GM10248 (cell line): ENCODE data around the gene FGF14.

Experiments used
- CTCF ChIA-PET: fragments of 300-600 bp; sonication (Branson Sonifier 250); formaldehyde crosslinking; extraction: SDS; loops from one replicate; lab custom pipeline; 2021; ENCODE audit warnings: antibody characterized with exemption; lab: Yijun Ruan, JAX
- POLR2A ChIA-PET: fragments of 350-650 bp; sonication (Branson Sonifier 250); formaldehyde crosslinking; extraction: SDS; loops from one replicate; lab custom pipeline; 2020; ENCODE audit warnings: antibody characterized with exemption; lab: Yijun Ruan, JAX
- DNase-seq: peaks from one replicate; pipeline ENCODE4 v3.0.0; 2012; ENCODE audit errors: extremely low spot score
- CTCF ChIP-seq: IDR thresholded peaks from 2 replicates; pipeline ENCODE4 v1.5.1; 2012; ENCODE audit warnings: mild to moderate bottlenecking, low read depth; ENCODE audit errors: extremely low read depth, missing control alignments, control extremely low read depth

The FGF14 gene

GRCh38 chr13:101728021-101728420, 673.8 kb downstream of the FGF14 start:
- ChIA-PET POLR2A (no interaction called here), CTCF (no interaction called here)
- TF ChIP-seq CTCF: no peak
- no peak for DNase-seq

GRCh38 chr13:101727118-101727517, 674.7 kb downstream of the FGF14 start:
- CTCF ChIA-PET: interaction anchor here (1.2 kb wide), 1 partner anchor 12 kb away, joined by 3 read pairs; no protein-coding TSS in a partner anchor

DNA sequence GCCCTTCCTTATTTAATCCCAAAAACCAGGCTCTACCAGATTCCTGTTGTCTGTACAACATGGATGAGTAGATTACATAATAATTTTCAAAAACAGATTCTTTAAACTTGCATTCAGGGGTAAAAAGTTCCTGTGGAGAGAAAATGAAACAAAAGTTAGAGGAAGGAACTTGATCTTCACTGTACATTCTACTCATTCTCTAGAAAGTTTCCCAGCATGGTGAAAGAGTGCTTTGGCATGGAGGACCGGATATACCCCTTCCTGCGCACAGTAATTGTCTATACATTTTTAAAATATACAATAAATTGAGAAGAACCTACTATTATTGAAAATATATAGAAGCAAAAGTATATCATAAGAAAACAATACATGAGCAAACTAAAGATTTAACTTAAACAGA, 675.2 kb downstream of the FGF14 start:
- no peak for TF ChIP-seq CTCF
- DNase-seq: no peak
- ChIA-PET POLR2A (no interaction called here), CTCF (interaction anchor here (1.2 kb wide), 1 partner anchor 12 kb away, joined by 3 read pairs; no protein-coding TSS in a partner anchor)

More at GRCh38 chr13:101727118-101727517, 674.7 kb downstream of the FGF14 start:
- no peak for DNase-seq
- no peak for TF ChIP-seq CTCF
- POLR2A ChIA-PET: no interaction called here

- no peak for TF ChIP-seq CTCF
- ChIA-PET POLR2A (no interaction called here), CTCF (no interaction called here)
- no peak for DNase-seq
Observed at GRCh38 chr13:101718496-101718895, 683.4 kb downstream of the FGF14 start.

- no peak for TF ChIP-seq CTCF
- ChIA-PET POLR2A (no interaction called here), CTCF (no interaction called here)
- no peak for DNase-seq
Observed at GRCh38 chr13:101717353-101717752, 684.5 kb downstream of the FGF14 start.

DNA sequence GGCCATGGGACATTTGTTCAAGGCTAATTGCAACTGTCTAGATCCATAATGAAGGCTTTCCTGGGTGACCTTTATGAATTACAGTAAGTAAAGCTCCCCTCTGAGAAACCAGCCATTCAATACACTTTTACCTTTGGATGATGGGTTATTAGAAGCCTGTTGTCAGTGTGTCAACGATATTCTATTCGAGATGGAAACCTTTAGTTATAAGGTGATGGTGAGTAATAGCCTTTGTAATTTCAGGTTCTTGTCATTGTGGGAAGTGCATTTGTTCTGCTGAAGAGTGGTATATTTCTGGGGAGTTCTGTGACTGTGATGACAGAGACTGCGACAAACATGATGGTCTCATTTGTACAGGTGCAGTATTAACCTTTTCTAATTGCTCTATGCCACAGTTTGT, 687.7 kb downstream of the FGF14 start:
- no peak for TF ChIP-seq CTCF
- no peak for DNase-seq
- POLR2A ChIA-PET: no interaction called here
- CTCF ChIA-PET: no interaction called here

DNA sequence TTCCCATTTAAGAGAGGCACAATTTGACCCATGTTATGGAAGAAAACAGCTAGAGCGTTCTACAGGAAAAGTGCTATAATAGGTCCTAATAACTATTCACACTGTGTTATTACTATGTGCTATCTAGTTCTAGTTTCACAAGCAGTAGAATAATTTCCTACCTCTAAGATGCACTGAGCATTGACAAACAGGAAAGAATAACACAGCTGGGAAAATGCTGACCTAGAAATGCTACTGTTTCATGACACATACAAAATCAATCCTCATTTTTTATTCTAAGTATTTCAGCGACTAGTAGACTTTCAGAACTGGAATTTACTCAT, 689.9 kb downstream of the FGF14 start:
- ChIA-PET POLR2A (no interaction called here), CTCF (interaction anchor here (2.2 kb wide), 1 partner anchor 12 kb away, joined by 6 read pairs; no protein-coding TSS in a partner anchor)
- TF ChIP-seq CTCF: no peak
- DNase-seq: no peak
